ENCODE measurements around the gene PDE6H. TPM values are rescaled to one million over a fixed set of nuclear protein-coding genes. Genes with fewer than 3 reads are reported as not detected.

Gene PDE6H
- total RNA-seq (2021; ENCODE audit: unreplicated experiment) (not detected), Bru-seq, nascent RNA (percentile 8 among the genes with signal in this experiment), BruChase-seq, experiment 1, labeled RNA remaining after a 2-hour chase (not detected), BruChase-seq, experiment 2, labeled RNA remaining after a 6-hour chase (not detected)
- not detected for polyA plus RNA-seq (2012; ENCODE audit: insufficient read length)
- long read RNA-seq, result 0 reads

DNA sequence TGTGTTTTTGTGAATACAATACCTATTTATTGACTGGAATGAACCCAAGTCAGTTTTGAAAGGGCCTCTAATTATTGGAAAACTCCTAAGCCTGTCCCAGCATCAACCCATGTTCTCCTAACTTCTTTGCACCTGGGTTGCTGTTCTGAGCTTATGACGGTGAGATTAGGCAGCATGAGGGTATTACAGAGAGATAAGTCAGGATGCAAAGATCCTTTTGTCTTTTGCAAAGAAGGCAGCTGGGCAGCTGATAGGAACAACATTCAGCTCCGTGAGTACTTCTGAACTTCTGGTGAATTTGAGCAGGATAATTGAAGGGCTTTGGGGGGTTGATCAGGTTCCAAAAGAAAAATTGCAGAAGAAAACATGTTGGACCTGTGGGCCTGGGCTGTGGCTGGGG is at the start of gene PDE6H:
PDE6H (plus strand) TSS at position 227 of the 400 bp plus-strand sequence. CDS start 4,971 bp downstream, outside the sequence.
- DNase-seq (ENCODE audit: low read depth, low spot score) (no peak), ATAC-seq (no peak)
- CTCF ChIA-PET, result no interaction called here
- Histone ChIP-seq H3K4me3 (ENCODE audit: low read depth in 2 of 2, low read length in 2 of 2) (no peak within 1 kb of the TSS), H3K4me1 (ENCODE audit: control insufficient read depth, insufficient read depth, low read length) (no peaks in the 10 kb centered on the region), H3K27ac (ENCODE audit: low read length) (no peak within 1 kb of the TSS), H3K27me3 (ENCODE audit: control insufficient read depth, insufficient read depth, low read length) (no peaks in the 10 kb centered on the region), H3K36me3 (ENCODE audit: control insufficient read depth, insufficient read depth, low read length) (no peaks in the 10 kb centered on the region), H3K9me3 (ENCODE audit: control insufficient read depth, insufficient read depth, low read depth, low read length) (no peaks in the 10 kb centered on the region)
- BruUV-seq (replicated peaks), result no TSS peak
- no peak for TF ChIP-seq POLR2AphosphoS5 (IDR thresholded peaks at IDR 0.05; ENCODE audit: low read depth, low read length)
- TF ChIP-seq, protein P1, sequence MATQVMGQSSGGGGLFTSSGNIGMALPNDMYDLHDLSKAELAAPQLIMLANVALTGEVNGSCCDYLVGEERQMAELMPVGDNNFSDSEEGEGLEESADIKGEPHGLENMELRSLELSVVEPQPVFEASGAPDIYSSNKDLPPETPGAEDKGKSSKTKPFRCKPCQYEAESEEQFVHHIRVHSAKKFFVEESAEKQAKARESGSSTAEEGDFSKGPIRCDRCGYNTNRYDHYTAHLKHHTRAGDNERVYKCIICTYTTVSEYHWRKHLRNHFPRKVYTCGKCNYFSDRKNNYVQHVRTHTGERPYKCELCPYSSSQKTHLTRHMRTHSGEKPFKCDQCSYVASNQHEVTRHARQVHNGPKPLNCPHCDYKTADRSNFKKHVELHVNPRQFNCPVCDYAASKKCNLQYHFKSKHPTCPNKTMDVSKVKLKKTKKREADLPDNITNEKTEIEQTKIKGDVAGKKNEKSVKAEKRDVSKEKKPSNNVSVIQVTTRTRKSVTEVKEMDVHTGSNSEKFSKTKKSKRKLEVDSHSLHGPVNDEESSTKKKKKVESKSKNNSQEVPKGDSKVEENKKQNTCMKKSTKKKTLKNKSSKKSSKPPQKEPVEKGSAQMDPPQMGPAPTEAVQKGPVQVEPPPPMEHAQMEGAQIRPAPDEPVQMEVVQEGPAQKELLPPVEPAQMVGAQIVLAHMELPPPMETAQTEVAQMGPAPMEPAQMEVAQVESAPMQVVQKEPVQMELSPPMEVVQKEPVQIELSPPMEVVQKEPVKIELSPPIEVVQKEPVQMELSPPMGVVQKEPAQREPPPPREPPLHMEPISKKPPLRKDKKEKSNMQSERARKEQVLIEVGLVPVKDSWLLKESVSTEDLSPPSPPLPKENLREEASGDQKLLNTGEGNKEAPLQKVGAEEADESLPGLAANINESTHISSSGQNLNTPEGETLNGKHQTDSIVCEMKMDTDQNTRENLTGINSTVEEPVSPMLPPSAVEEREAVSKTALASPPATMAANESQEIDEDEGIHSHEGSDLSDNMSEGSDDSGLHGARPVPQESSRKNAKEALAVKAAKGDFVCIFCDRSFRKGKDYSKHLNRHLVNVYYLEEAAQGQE (IDR thresholded peaks at IDR 0.05; ENCODE audit: insufficient read depth in 1 of 2, low read depth in 2 of 2, low read length in 1 of 2), result no peak
- TF ChIP-seq, protein P2, sequence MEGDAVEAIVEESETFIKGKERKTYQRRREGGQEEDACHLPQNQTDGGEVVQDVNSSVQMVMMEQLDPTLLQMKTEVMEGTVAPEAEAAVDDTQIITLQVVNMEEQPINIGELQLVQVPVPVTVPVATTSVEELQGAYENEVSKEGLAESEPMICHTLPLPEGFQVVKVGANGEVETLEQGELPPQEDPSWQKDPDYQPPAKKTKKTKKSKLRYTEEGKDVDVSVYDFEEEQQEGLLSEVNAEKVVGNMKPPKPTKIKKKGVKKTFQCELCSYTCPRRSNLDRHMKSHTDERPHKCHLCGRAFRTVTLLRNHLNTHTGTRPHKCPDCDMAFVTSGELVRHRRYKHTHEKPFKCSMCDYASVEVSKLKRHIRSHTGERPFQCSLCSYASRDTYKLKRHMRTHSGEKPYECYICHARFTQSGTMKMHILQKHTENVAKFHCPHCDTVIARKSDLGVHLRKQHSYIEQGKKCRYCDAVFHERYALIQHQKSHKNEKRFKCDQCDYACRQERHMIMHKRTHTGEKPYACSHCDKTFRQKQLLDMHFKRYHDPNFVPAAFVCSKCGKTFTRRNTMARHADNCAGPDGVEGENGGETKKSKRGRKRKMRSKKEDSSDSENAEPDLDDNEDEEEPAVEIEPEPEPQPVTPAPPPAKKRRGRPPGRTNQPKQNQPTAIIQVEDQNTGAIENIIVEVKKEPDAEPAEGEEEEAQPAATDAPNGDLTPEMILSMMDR (IDR thresholded peaks at IDR 0.05), result no peak
- no peak for TF ChIP-seq SIN3A (IDR thresholded peaks at IDR 0.05; ENCODE audit: borderline replicate concordance, insufficient read depth, low read depth, low read length)
- no peak for TF ChIP-seq TCF7L2 (IDR thresholded peaks at IDR 0.05; ENCODE audit: low read depth, low read length)
- POLR2A ChIA-PET, result no interaction called here
- intact Hi-C loops (cut with micrococcal nuclease; ENCODE audit: unreplicated experiment), result no loop called here
- in situ Hi-C loops (cut with HindIII; ENCODE audit: low pct_unique_long_range_greater_than_20kb, low sequenced_read_pairs), result no loop called here

DNA sequence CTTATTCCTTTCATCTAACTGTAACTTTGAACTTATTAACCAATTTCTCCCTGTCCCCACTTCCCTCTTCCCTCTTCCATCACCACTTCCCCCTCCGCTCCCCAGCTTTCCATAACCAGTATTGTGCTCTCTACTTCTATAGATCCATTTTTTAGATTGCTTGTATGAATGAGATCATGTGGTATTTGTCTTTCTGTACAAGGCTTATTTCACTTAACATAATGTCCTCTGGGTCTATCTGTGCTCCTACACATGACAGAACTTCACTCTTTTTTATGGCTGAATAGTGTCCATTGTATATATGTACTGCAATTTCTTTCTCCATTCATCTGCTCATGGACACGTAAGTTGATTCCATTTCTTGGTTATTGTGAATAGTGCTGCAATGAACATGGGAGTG is 48.9 kb upstream of the PDE6H start:
- no peak overlapping the region for H3K27ac ChIP-seq (ENCODE audit: low read length)
- no peak overlapping the region for H3K4me3 ChIP-seq (ENCODE audit: low read depth in 2 of 2, low read length in 2 of 2)
- H3K9me3 ChIP-seq (ENCODE audit: control insufficient read depth, insufficient read depth, low read depth, low read length), result no peaks in the 10 kb centered on the region
- CTCF ChIA-PET, result no interaction called here
- H3K27me3 ChIP-seq (ENCODE audit: control insufficient read depth, insufficient read depth, low read length), result no peaks in the 10 kb centered on the region
- in situ Hi-C loops (cut with HindIII; ENCODE audit: low pct_unique_long_range_greater_than_20kb, low sequenced_read_pairs) (no loop called here), intact Hi-C loops (cut with micrococcal nuclease; ENCODE audit: unreplicated experiment) (no loop called here)
- POLR2A ChIA-PET, result no interaction called here
- DNase-seq (ENCODE audit: low read depth, low spot score) (no peak), ATAC-seq (no peak)
- TF ChIP-seq, protein P1 (IDR thresholded peaks at IDR 0.05; ENCODE audit: insufficient read depth in 1 of 2, low read depth in 2 of 2, low read length in 1 of 2), result no peak
- TF ChIP-seq SIN3A (IDR thresholded peaks at IDR 0.05; ENCODE audit: borderline replicate concordance, insufficient read depth, low read depth, low read length), result no peak
- TF ChIP-seq TCF7L2 (IDR thresholded peaks at IDR 0.05; ENCODE audit: low read depth, low read length), result no peak
- TF ChIP-seq, protein P2 (IDR thresholded peaks at IDR 0.05), result no peak
- no peak for TF ChIP-seq POLR2AphosphoS5 (IDR thresholded peaks at IDR 0.05; ENCODE audit: low read depth, low read length)
- no TSS peak for BruUV-seq (replicated peaks)
- H3K36me3 ChIP-seq (ENCODE audit: control insufficient read depth, insufficient read depth, low read length), result no peaks in the 10 kb centered on the region
- H3K4me1 ChIP-seq (ENCODE audit: control insufficient read depth, insufficient read depth, low read length), result no peaks in the 10 kb centered on the region
